Transverse colon (tissue), 4 donors: Measurements from ENCODE around the gene YBX1. TPM values are rescaled to one million over a fixed set of nuclear protein-coding genes. Genes with fewer than 3 reads are reported as not detected.
"Not testable (repeated sequence)": the region's sequence is repeated elsewhere in the genome, so short reads cannot be mapped to it uniquely, and the experiment has no call there.

ENCODE experiments used
- DNase-seq: peaks from one replicate; pipeline ENCODE4 v3.0.0-alpha.2; 2019
- H3K27ac ChIP-seq, 4 donors: fragments of 200-600 bp; sonication (generic); 2 replicates each; pipeline ENCODE4 v1.5.1; 2016 to 2018; ENCODE audit warnings: inconsistent platforms in 4 of 4
- H3K27me3 ChIP-seq: fragments of 200-600 bp; sonication (generic); 2 replicates; pipeline ENCODE4 v1.5.1; 2017; ENCODE audit warnings: inconsistent platforms
- H3K36me3 ChIP-seq, 4 donors: fragments of 200-600 bp; sonication (generic); 2 replicates each; pipeline ENCODE4 v1.5.1; 2017 to 2019; ENCODE audit warnings: inconsistent platforms in 4 of 4
- H3K4me1 ChIP-seq, 4 donors: fragments of 200-600 bp; sonication (generic); 2 replicates each; pipeline ENCODE4 v1.5.1; 2017 to 2020; ENCODE audit warnings: inconsistent platforms in 4 of 4
- H3K4me3 ChIP-seq, 4 donors: fragments of 200-600 bp; sonication (generic); 1 replicate in 1 of 4; 2 replicates in 3 of 4; pipeline versions ENCODE4 v1.5.1 to v1.6.1; 2017 to 2019; ENCODE audit warnings: inconsistent platforms in 4 of 4
- H3K9me3 ChIP-seq, 2 donors: fragments of 200-600 bp; sonication (generic); 2 replicates each; pipeline ENCODE4 v1.5.1; 2017 to 2019; ENCODE audit warnings: inconsistent platforms in 2 of 2
- CTCF ChIP-seq, 5 experiments: fragments of 200-600 bp in 3 of 5; fragments of 450-650 bp in 2 of 5; sonication (generic) in 3 of 5; IDR thresholded peaks; 1 replicate in 2 of 5; 2 replicates in 3 of 5; pipeline ENCODE4 v1.5.1; 2016 to 2017; ENCODE audit warnings: antibody characterized with exemption in 5 of 5, inconsistent platforms in 3 of 5, mild to moderate bottlenecking in 2 of 5, moderate library complexity in 1 of 5
- EP300 ChIP-seq: sonication (generic); formaldehyde crosslinking; IDR thresholded peaks from one replicate; pipeline ENCODE4 v1.6.1; 2017; ENCODE audit warnings: antibody characterized with exemption, low read depth
- POLR2A ChIP-seq: fragments of 450-650 bp; IDR thresholded peaks from one replicate; pipeline ENCODE4 v1.6.1; 2016; ENCODE audit warnings: antibody characterized with exemption, mild to moderate bottlenecking, moderate library complexity
- POLR2AphosphoS5 ChIP-seq, 3 donors: sonication (generic); formaldehyde crosslinking; IDR thresholded peaks; one replicate each; pipeline ENCODE4 v1.6.1; 2016; ENCODE audit warnings: antibody characterized with exemption in 3 of 3
- WGBS, 2 donors: methylation state at CpG; one replicate each; pipeline ENCODE4 v1.1.5; 2018; ENCODE audit warnings: low coverage in 1 of 2; 5-methylcytosine and 5-hydroxymethylcytosine counted together
- in situ Hi-C, 4 donors: fragments of 200-750 bp; cut with MboI; loops; one replicate each; pipeline versions ENCODE4 v1.15.0 to v1.15.1; 2017; ENCODE audit warnings: low sequenced_read_pairs in 3 of 4, low pct_ligation_motif_present in 1 of 4, low pct_unique_long_range_greater_than_20kb in 1 of 4
- intact Hi-C: fragments of 100-400 bp; cut with DNase I; formaldehyde crosslinking; loops from one replicate; pipeline ENCODE4 v1.15.1; 2023; ENCODE audit warnings: low total_unique reads
- total RNA-seq, 4 donors: library from RNA; depleted of rRNA; stranded (reverse); fragments of >200 nt; gene quantifications; one replicate each; pipeline ENCODE4 v1.1.0, GENCODE V29; 2016

The YBX1 gene
- total RNA-seq, 4 donors from 2014 or later: 288 to 403 (median 380) TPM

DNA sequence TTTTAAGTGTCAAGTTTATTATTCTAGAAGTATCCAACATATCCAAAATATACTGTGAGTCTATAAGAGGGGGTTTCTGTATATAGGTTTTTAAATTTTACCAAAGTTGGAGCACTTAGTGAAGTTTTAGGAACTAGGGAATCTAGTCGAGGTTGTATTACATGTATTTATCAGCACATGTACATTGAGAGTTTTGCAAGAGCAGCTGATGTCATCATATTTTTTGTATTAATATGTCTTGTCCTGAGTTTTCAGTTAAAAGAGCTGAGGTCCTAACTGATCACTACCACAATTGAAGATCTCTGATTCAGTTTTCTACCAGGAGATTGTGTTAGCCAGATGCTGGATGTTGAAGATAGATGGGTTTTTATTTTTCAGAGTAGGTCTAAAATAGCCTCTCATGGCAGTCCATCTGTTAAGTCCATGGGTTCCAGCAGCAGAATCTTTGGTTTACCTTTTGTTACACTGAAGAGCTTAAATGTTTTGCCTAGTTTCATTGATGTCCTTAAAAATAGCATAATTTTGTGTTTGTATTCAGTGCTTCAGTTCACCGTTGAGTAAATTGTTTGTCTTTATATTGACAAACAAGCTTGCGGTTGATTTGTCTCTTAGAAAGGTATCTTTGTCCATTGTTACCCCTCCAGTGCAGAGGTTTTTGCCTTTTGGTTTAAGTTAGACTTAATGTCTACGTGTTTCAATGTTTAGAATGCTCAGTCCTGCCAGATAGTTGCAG, 16.0 kb downstream of the YBX1 start:
- in situ Hi-C loops: no loop called here
- H3K4me3 ChIP-seq: no peak overlapping the region
- no peaks in the 10 kb centered on the region for H3K27me3 ChIP-seq
- TF ChIP-seq POLR2AphosphoS5 (IDR thresholded peaks at IDR 0.05) (no peak), EP300 (no peak), CTCF (IDR thresholded peaks at IDR 0.05) (no peak), POLR2A (no peak)
- H3K27ac ChIP-seq: no peak overlapping the region
- 92% methylated on average over 2 to 4 of the region's 4 CpGs for WGBS, 2 donors
- H3K9me3 ChIP-seq: no peaks in the 10 kb centered on the region
- peaks cover 0 to 66% (median 28%) of the 10 kb centered on the region in 4 donors for H3K36me3 ChIP-seq
- no peak for DNase-seq
- peaks cover 0 to 23% (median 5%) of the 10 kb centered on the region in 4 donors for H3K4me1 ChIP-seq
- intact Hi-C loops: loop anchor here (10.0 kb wide), 1 partner anchor 47 kb away; the partner anchor contains the start of gene CLDN19

DNA sequence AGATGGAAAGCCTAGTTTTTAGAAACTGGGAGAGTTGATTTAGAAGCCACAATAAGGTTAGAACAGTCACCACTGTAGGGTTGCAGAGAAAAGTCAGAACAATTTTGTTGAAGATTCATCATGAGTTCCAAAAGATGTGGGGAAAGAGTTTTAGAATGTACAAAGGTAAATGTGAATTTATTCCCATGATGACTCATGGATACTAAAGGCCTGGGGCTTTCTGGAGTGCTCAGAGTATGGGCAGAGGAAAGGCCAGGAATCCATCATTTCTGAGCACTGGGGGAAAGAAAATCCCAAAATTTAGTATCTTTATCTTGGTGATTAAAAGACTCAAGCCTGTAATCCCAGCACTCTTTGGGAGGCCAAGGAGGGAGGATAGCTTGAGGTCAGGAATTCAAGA, 17.8 kb downstream of the YBX1 start:
- H3K27ac ChIP-seq: no peak overlapping the region
- no peak overlapping the region for H3K4me3 ChIP-seq
- H3K9me3 ChIP-seq: no peaks in the 10 kb centered on the region
- H3K27me3 ChIP-seq: no peaks in the 10 kb centered on the region
- intact Hi-C loops: no loop called here
- DNase-seq: no peak
- H3K36me3 ChIP-seq: peaks cover 0 to 83% (median 28%) of the 10 kb centered on the region in 4 donors
- TF ChIP-seq CTCF (IDR thresholded peaks at IDR 0.05) (no peak), EP300 (no peak), POLR2AphosphoS5 (IDR thresholded peaks at IDR 0.05) (no peak), POLR2A (no peak)
- peaks cover 0 to 5% (median 0%) of the 10 kb centered on the region in 4 donors for H3K4me1 ChIP-seq
- in situ Hi-C loops: no loop called here

GRCh38 chr1:42703888-42704464, 21.8 kb downstream of the YBX1 start:
- H3K4me3 ChIP-seq: no peak overlapping the region
- H3K36me3 ChIP-seq: peaks cover 0 to 71% (median 21%) of the 10 kb centered on the region in 4 donors
- H3K4me1 ChIP-seq: no peaks in the 10 kb centered on the region
- WGBS, 2 donors: 91 to 93% methylated on average over 3 to 7 of the region's 7 CpGs
- no peaks in the 10 kb centered on the region for H3K27me3 ChIP-seq
- TF ChIP-seq CTCF (IDR thresholded peaks at IDR 0.05): no peak
- no peaks in the 10 kb centered on the region for H3K9me3 ChIP-seq
- intact Hi-C loops (no loop called here), in situ Hi-C loops (no loop called here)
- H3K27ac ChIP-seq: no peak overlapping the region
- no peak for DNase-seq

- 100% methylated on average over 1 to 3 of the region's 3 CpGs for WGBS, 2 donors
- Histone ChIP-seq H3K9me3 (peaks cover 4 to 11% of the 10 kb centered on the region in 2 donors), H3K36me3 (peaks cover 0 to 21% (median 5%) of the 10 kb centered on the region in 4 donors)
- H3K4me3 ChIP-seq, H3K27ac ChIP-seq, intact Hi-C loops, H3K4me1 ChIP-seq, in situ Hi-C loops, DNase-seq, H3K27me3 ChIP-seq: not testable (repeated sequence)
Measured at GRCh38 chr1:42712808-42713207, 30.6 kb downstream of the YBX1 start.

DNA sequence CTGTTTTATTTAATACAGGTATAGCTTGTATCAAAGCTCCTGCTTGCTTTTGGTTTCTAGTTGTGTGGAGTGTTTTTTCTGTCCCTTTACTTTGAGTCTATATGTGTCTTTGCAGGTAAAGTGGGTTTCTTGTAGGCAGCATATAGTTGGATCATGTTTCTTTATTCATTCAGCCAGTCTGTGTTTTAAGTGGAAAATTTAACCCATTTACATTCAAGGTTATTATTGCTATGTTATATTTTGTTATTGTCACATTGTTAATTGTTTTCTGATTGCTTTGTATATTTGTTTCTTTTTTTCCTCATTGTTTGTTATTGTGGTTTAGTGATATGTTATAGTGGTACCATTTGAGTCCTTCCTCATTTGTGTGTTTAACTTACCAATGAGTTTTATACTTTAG, 31.1 kb downstream of the YBX1 start:
- TF ChIP-seq EP300: no peak
- TF ChIP-seq POLR2AphosphoS5 (IDR thresholded peaks at IDR 0.05): no peak
- no peak for TF ChIP-seq POLR2A
- TF ChIP-seq CTCF (IDR thresholded peaks at IDR 0.05): no peak

GRCh38 chr1:42714441-42714840, 32.2 kb downstream of the YBX1 start:
- H3K4me1 ChIP-seq, H3K27ac ChIP-seq, H3K27me3 ChIP-seq, in situ Hi-C loops, DNase-seq, H3K4me3 ChIP-seq, intact Hi-C loops: not testable (repeated sequence)
- Histone ChIP-seq H3K36me3 (peaks cover 0 to 19% (median 5%) of the 10 kb centered on the region in 4 donors), H3K9me3 (peaks cover 4 to 11% of the 10 kb centered on the region in 2 donors)

More for the DNA sequence above, 31.1 kb downstream of the YBX1 start:
- DNase-seq: no peak
- Histone ChIP-seq H3K36me3 (peaks cover 0 to 19% (median 5%) of the 10 kb centered on the region in 4 donors), H3K9me3 (peaks cover 4 to 11% of the 10 kb centered on the region in 2 donors), H3K27ac (no peak overlapping the region), H3K4me3 (no peak overlapping the region), H3K27me3 (no peaks in the 10 kb centered on the region), H3K4me1 (no peaks in the 10 kb centered on the region)
- in situ Hi-C loops (no loop called here), intact Hi-C loops (no loop called here)
